GM23338 (cell line): ENCODE data around the gene DNTTIP2. TPM values are rescaled to one million over a fixed set of nuclear protein-coding genes. Genes with fewer than 3 reads are reported as not detected.

Experiments
- ATAC-seq: fragments of 200-7000 bp; cut with Tn5 transposase; 3 replicates; pipeline ENCODE4 v1.9.1; 2020
- DNase-seq: peaks from one replicate; pipeline ENCODE4 v3.0.0-alpha.2; 2015; ENCODE audit warnings: low spot score
- H2AFZ ChIP-seq: fragments of 200-600 bp; sonication (generic); 2 replicates; pipeline ENCODE4 v1.8.0; 2016; ENCODE audit warnings: antibody characterized with exemption, mild to moderate bottlenecking, moderate library complexity
- H3F3A ChIP-seq: fragments of 200-600 bp; sonication (generic); replicated peaks from 2 replicates; pipeline ENCODE4 v1.8.0; 2017; ENCODE audit warnings: antibody characterized with exemption, mixed run types, low read depth
- H3K27ac ChIP-seq: fragments of 200-600 bp; sonication (generic); 2 replicates; pipeline ENCODE4 v1.6.1; 2016; ENCODE audit warnings: low read depth
- H3K27me3 ChIP-seq: fragments of 200-600 bp; sonication (generic); 2 replicates; pipeline ENCODE4 v1.8.0; 2016; ENCODE audit warnings: mild to moderate bottlenecking, mixed run types, moderate library complexity; ENCODE audit not compliant: insufficient read depth
- H3K36me3 ChIP-seq: fragments of 200-600 bp; sonication (generic); 2 replicates; pipeline ENCODE4 v1.8.0; 2016; ENCODE audit warnings: mild to moderate bottlenecking; ENCODE audit not compliant: insufficient read depth
- H3K4me1 ChIP-seq: fragments of 200-600 bp; sonication (generic); 2 replicates; pipeline ENCODE4 v1.8.0; 2016; ENCODE audit warnings: mild to moderate bottlenecking, moderate library complexity; ENCODE audit not compliant: insufficient read depth
- H3K4me2 ChIP-seq: fragments of 200-600 bp; sonication (generic); 2 replicates; pipeline ENCODE4 v1.7.1; 2017; ENCODE audit warnings: mixed run types
- H3K4me3 ChIP-seq: fragments of 200-600 bp; sonication (generic); 2 replicates; pipeline ENCODE4 v1.6.1; 2016; ENCODE audit warnings: mixed run types
- H3K79me2 ChIP-seq: fragments of 200-600 bp; sonication (generic); replicated peaks from 2 replicates; pipeline ENCODE4 v1.8.0; 2017; ENCODE audit warnings: mild to moderate bottlenecking; ENCODE audit not compliant: insufficient read depth
- H3K9me2 ChIP-seq: fragments of 200-600 bp; sonication (generic); 2 replicates; pipeline ENCODE4 v1.8.0; 2017; ENCODE audit not compliant: insufficient read depth
- H4K20me1 ChIP-seq: fragments of 200-600 bp; sonication (generic); replicated peaks from 2 replicates; pipeline ENCODE4 v1.8.0; 2017; ENCODE audit warnings: mild to moderate bottlenecking; ENCODE audit not compliant: insufficient read depth
- H3K27ac Mint-ChIP-seq: 2 replicates; pipeline ENCODE4 v1.8.0; 2020; ENCODE audit warnings: inconsistent platforms, mild to moderate bottlenecking, moderate library complexity, mixed read lengths
- H3K27me3 Mint-ChIP-seq: 3 replicates; pipeline ENCODE4 v1.8.0; 2022; ENCODE audit warnings: low read depth, mild to moderate bottlenecking, moderate library complexity, mixed read lengths, inconsistent platforms; ENCODE audit not compliant: insufficient read depth, poor library complexity
- H3K36me3 Mint-ChIP-seq: 3 replicates; pipeline ENCODE4 v1.8.0; 2021; ENCODE audit warnings: low read depth, mild to moderate bottlenecking, inconsistent platforms, moderate library complexity, mixed read lengths
- H3K4me1 Mint-ChIP-seq: 3 replicates; pipeline ENCODE4 v1.8.0; 2020; ENCODE audit warnings: mild to moderate bottlenecking, inconsistent platforms, mixed read lengths
- H3K4me3 Mint-ChIP-seq: 3 replicates; pipeline ENCODE4 v1.8.0; 2021; ENCODE audit warnings: moderate library complexity, mild to moderate bottlenecking, inconsistent platforms, mixed read lengths
- H3K9me3 Mint-ChIP-seq: 3 replicates; pipeline ENCODE4 v1.8.0; 2020; ENCODE audit warnings: moderate library complexity, mild to moderate bottlenecking, inconsistent platforms, mixed read lengths
- CTCF ChIP-seq, 2 experiments: fragments of 200-600 bp in 1 of 2; sonication (generic) in 1 of 2; conservative IDR thresholded peaks; 2 replicates each; pipeline versions ENCODE4 v1.5.1 to v1.6.1; 2016 to 2017; ENCODE audit warnings: antibody characterized with exemption in 2 of 2, low read depth in 2 of 2, mild to moderate bottlenecking in 2 of 2, moderate library complexity in 1 of 2
- EZH2 ChIP-seq: fragments of 200-600 bp; sonication (generic); IDR thresholded peaks from one replicate; pipeline ENCODE4 v1.8.0; 2017; ENCODE audit warnings: antibody characterized with exemption, mild to moderate bottlenecking, low read depth; ENCODE audit not compliant: unreplicated experiment
- NANOG ChIP-seq: IDR thresholded peaks from 2 replicates; pipeline ENCODE4 v1.6.1; 2016; ENCODE audit warnings: antibody characterized with exemption, borderline replicate concordance
- POLR2AphosphoS5 ChIP-seq: IDR thresholded peaks from 2 replicates; pipeline ENCODE4 v1.6.1; 2016; ENCODE audit warnings: antibody characterized with exemption, low read depth
- ZNF462 ChIP-seq: fragments of 250-450 bp; sonication (Bioruptor Pico); IDR thresholded peaks from 2 replicates; pipeline ENCODE4 v1.5.0; 2020; ENCODE audit warnings: mild to moderate bottlenecking, moderate library complexity
- polyA plus RNA-seq: library from polyadenylated mRNA; unstranded; fragments of >200 nt; fragmentation: Nextera tagmentation; extraction: Ambion mirVana; gene quantifications from 2 replicates; pipeline ENCODE4 v1.2.1, GENCODE V29; 2016
- total RNA-seq: library from RNA; depleted of rRNA; stranded (reverse); fragments of >200 nt; shearing (Covaris generic); gene quantifications from 2 replicates; pipeline ENCODE4 v1.2.3, GENCODE V29; 2014
- TF ChIP-seq, protein P1 (sequence below): IDR thresholded peaks from one replicate; pipeline ENCODE4 v1.6.1; 2018; ENCODE audit warnings: antibody characterized with exemption; ENCODE audit not compliant: unreplicated experiment

DNTTIP2 gene
- total and polyA plus RNA-seq, 2 experiments from 2014 or later, result 48.1 to 91.3 TPM

GRCh38 chr1:93876244-93876643 is 2.8 kb downstream of the DNTTIP2 start:
- TF ChIP-seq CTCF (conservative IDR thresholded peaks at IDR 0.05; ENCODE audit: low read depth in 2 of 2) (no peak), EZH2 (no peak), POLR2AphosphoS5 (no peak)
- TF ChIP-seq, protein P1, sequence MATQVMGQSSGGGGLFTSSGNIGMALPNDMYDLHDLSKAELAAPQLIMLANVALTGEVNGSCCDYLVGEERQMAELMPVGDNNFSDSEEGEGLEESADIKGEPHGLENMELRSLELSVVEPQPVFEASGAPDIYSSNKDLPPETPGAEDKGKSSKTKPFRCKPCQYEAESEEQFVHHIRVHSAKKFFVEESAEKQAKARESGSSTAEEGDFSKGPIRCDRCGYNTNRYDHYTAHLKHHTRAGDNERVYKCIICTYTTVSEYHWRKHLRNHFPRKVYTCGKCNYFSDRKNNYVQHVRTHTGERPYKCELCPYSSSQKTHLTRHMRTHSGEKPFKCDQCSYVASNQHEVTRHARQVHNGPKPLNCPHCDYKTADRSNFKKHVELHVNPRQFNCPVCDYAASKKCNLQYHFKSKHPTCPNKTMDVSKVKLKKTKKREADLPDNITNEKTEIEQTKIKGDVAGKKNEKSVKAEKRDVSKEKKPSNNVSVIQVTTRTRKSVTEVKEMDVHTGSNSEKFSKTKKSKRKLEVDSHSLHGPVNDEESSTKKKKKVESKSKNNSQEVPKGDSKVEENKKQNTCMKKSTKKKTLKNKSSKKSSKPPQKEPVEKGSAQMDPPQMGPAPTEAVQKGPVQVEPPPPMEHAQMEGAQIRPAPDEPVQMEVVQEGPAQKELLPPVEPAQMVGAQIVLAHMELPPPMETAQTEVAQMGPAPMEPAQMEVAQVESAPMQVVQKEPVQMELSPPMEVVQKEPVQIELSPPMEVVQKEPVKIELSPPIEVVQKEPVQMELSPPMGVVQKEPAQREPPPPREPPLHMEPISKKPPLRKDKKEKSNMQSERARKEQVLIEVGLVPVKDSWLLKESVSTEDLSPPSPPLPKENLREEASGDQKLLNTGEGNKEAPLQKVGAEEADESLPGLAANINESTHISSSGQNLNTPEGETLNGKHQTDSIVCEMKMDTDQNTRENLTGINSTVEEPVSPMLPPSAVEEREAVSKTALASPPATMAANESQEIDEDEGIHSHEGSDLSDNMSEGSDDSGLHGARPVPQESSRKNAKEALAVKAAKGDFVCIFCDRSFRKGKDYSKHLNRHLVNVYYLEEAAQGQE, result no peak
- H2AFZ ChIP-seq, result no peak overlapping the region
- 0 out of 2 replicates have a peak, but pooled peaks cover 5% of the 10 kb centered on the region for H3F3A ChIP-seq
- DNase-seq, result no peak
- 0 out of 2 replicates have a peak overlapping the region, but pooled peaks have one; percentile 3 for H3K4me3 ChIP-seq
- no peaks in the 10 kb centered on the region for H3K9me2 ChIP-seq
- Mint-ChIP-seq H3K27me3 (peaks cover 2% of the 10 kb centered on the region), H3K36me3 (peaks cover 58% of the 10 kb centered on the region), H3K27ac (no peak overlapping the region; the same call in 1 of the 2 replicates), H3K9me3 (no peaks in the 10 kb centered on the region), H3K4me3 (peak overlapping the region; percentile 51), H3K4me1 (peaks cover 13% of the 10 kb centered on the region)
- H3K27me3 ChIP-seq, result no peaks in the 10 kb centered on the region
- H3K27ac ChIP-seq, result no peak overlapping the region
- peaks cover 25% of the 10 kb centered on the region for H4K20me1 ChIP-seq
- ATAC-seq, result no peak
- peaks cover 53% of the 10 kb centered on the region for H3K36me3 ChIP-seq
- peaks cover 12% of the 10 kb centered on the region for H3K4me1 ChIP-seq
- H3K79me2 ChIP-seq, result peaks cover 35% of the 10 kb centered on the region
- H3K4me2 ChIP-seq, result peak overlapping the region; percentile 36; the same call in 1 of the 2 replicates

GRCh38 chr1:93874025-93874651 is 4.9 kb downstream of the DNTTIP2 start:
- Histone ChIP-seq H3K4me2 (no peak overlapping the region), H3F3A (0 out of 2 replicates have a peak, but pooled peaks cover 5% of the 10 kb centered on the region), H3K27me3 (no peaks in the 10 kb centered on the region), H3K79me2 (peaks cover 35% of the 10 kb centered on the region), H3K27ac (no peak overlapping the region), H3K36me3 (peaks cover 73% of the 10 kb centered on the region), H4K20me1 (peaks cover 25% of the 10 kb centered on the region), H3K9me2 (no peaks in the 10 kb centered on the region), H2AFZ (no peak overlapping the region), H3K4me1 (peaks cover 9% of the 10 kb centered on the region; the same call in 1 of the 2 replicates), H3K4me3 (no peak overlapping the region)
- peaks cover 78% of the 10 kb centered on the region for H3K36me3 Mint-ChIP-seq
- H3K27ac Mint-ChIP-seq, result no peak overlapping the region
- ATAC-seq, result peak; percentile 32; the same call in 2 of the 3 replicates
- no peak overlapping the region for H3K4me3 Mint-ChIP-seq
- peaks cover 2% of the 10 kb centered on the region for H3K27me3 Mint-ChIP-seq
- H3K9me3 Mint-ChIP-seq, result no peaks in the 10 kb centered on the region
- peaks cover 10% of the 10 kb centered on the region for H3K4me1 Mint-ChIP-seq
- DNase-seq, result peak; percentile 63
- TF ChIP-seq NANOG, result no peak
- no peak for TF ChIP-seq POLR2AphosphoS5
- no peak for TF ChIP-seq ZNF462 (CRISPR knock-in tag)
